ENCODE data around the gene C12orf43.
"Not testable (repeated sequence)": the region's sequence is repeated elsewhere in the genome, so short reads cannot be mapped to it uniquely, and the experiment has no call there.

The C12orf43 gene, protein sequence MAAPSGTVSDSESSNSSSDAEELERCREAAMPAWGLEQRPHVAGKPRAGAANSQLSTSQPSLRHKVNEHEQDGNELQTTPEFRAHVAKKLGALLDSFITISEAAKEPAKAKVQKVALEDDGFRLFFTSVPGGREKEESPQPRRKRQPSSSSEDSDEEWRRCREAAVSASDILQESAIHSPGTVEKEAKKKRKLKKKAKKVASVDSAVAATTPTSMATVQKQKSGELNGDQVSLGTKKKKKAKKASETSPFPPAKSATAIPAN

DNA sequence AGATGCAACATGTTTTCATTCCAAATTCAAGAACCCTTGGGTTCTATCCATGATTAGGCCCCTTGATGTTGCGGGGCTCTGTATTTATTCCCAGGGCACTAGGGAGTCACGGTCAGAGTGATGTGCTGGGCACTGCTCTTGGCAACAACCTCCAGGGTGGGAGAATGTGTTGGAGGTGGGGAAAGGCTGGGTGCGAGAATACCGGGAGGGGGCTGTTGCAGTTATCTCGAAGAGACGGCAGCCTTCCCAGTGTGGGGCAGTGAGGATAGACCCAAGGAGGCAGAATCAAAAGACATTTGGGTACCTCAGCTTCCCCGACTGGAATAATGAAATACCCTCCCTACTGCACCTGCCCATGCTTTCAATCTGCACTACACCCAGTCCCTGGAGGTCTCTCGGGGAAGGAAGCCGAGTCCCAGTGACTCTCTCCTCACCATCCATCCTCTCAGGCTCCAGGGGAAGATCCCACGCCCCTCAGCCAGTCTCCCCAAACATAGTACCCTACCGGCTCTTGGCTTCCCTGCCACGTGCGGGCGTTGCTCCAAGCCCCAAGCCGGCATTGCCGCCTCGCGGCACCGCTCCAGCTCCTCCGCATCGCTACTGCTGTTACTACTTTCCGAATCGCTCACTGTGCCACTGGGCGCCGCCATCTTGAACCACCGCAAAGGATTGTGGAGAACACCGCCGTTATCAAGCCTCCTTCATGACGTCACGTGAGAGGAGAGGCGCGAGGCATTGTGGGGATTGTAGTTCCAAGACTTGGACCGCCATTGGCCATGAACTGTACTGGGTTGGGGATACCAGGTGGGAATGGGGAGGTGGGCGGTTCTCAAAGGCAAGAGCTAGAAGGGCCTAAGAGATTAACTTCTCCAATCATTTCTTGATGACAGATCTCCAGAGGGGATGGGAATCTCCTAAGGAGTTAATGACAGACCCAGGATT is at the start of gene C12orf43:
Gene C12orf43 (minus strand): TSS at position 663 of the 942 bp plus-strand sequence. CDS start 13 bp downstream, at position 650.
- peak; percentile 76 to 87 for DNase-seq (ENCODE audit: low read depth in 2 of 2)

DNA sequence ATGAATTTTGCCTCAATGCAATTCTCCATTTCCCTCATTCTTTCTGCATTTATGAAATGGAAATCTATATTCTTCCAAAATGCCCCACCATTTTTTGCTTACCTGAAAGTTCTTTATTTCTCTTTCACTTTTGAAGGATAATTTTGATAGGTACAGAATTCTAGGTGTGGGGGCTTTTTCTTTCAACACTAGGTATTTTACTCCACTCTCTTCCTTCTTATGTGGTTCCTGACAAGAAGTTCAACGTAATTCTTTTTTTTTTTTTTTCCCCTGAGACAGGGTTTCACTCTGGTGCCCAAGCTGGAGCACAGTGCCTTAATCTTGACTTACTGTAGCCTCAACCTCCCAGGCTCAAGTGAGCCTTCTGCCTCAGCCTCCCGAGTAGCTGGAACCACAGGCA is 49.1 kb upstream of the C12orf43 start:
- DNase-seq (ENCODE audit: low read depth in 2 of 2) = no peak

DNA sequence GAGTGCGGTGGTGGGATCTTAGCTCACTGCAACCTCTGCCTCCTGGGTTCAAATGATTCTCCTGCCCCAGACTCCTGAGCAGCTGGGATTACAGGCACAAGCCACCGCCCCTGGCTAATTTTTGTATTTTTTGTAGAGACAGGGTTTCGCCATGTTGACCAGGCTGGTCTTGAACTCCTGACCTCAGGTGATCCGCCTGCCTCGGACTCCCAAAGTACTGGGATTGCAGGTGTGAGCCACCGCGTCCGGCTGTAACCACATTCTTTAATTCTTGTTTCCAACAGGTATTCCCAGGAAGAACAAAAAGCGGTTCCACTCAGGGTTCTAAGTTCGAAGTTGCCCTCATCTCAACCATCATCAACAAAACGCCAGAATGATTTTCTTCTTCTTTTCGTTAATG is 48.3 kb upstream of the C12orf43 start:
- DNase-seq (ENCODE audit: low read depth in 2 of 2) = not testable (repeated sequence)

DNA sequence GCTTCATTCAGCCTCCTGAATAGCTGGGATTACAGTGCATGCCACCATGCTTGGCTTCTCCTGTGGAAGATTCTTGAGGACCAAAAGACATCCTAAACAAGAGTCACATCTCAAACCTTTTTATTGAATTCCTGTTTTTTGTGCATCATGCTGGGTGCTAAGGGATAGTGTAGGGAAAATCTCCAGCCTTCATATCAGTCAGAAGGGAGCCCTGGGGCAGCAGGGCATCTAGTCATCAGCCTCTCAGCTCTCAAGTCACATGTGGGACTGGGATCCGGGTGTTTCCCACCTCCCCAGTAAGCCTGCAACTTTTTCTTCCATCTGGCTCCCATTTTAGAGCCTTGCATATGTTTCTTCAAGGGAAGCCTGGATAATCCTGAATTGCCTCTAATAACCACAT is 47.8 kb upstream of the C12orf43 start:
- no peak for DNase-seq (ENCODE audit: low read depth in 2 of 2)

DNA sequence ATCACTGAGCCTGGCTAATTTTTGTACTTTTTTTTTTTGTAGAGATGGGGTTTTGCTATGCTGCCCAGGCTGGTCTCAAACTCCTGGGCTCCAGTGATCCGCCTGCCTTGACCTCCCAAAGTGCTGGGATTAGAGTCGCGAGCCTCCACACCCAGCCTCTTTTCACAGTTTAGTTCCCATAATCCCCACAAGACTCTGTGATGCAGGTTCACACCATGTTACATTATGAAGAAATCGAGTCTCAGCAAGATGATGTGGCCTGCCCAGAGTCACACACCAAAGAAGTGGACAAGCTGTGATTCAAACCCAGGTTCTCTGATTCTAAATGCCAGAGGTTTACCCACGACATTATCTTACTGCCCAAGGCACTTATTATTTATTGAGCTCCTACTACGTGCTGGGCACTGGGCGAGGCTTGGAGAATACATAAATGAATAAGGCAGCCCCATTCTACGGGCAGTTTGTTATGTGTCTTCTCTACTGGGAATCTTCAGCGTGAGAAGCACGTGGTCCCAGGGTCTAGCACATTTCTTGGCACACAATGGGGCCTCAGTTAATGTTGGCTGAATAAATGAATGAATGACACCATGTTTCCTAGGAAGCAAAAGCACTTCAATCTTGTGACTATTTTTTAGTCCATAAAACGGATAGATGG is 46.2 kb upstream of the C12orf43 start:
- DNase-seq (ENCODE audit: low read depth in 2 of 2) = no peak

DNA sequence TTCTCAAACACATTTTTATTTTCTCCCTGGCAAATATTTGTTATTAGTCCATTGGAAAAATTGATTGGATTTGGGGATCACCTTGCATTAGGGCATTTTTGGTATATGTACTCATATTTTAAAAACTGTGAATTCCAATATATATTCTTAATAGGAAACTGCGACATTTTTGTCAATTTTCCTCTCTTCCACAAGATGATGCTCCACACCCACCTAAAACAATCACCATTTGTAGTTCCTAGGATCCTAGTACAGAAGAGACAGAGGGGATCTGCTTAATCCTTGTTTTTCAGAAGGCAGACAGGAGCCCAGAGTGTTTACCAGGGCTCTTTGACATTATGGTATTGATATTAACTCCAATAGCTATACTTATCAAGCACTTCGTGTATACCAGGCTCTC is 45.5 kb upstream of the C12orf43 start:
- DNase-seq (ENCODE audit: low read depth in 2 of 2) = no peak

DNA sequence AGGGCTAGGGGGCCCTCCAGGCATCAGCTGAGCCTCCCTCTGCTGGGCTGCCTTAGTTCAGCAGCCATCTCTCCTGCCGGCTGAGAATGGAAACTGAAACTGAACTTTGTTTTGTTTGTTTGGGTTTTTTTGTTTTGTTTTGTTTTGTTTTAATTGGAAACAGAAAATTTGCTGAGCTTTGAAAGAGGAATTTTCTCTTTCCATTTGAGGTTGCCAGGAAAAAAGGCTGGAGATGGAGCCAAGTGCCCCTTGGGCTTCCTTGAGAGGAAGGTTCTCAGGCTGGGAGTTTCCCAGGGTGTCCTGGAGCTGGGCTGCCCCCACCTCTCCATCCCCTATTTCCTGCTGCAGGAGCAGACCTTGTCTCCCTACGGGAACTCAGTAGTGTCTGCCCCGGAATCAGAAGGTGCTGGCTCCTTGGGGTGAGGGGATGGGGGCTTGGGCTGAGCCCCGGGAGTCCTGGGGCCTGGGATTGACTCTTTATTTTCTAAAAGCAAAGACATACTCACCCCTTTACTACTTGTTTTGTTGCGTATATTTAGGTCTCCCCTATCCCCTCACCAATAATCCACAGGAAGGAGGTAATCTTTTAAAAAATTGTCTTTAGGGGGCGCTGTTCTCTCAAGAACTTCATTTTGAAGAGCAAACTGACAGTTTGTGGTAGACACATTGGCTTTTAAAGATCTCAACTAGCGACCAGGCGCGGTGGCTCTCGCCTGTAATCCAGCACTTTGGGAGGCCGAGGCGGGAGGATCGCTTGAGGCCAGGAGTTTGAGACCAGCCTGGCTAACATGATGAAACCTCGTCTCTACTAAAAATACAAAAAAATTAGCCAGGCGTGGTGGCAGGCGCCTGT is 44.1 kb upstream of the C12orf43 start:
- peak; percentile 42 to 43 for DNase-seq (ENCODE audit: low read depth in 2 of 2)

DNA sequence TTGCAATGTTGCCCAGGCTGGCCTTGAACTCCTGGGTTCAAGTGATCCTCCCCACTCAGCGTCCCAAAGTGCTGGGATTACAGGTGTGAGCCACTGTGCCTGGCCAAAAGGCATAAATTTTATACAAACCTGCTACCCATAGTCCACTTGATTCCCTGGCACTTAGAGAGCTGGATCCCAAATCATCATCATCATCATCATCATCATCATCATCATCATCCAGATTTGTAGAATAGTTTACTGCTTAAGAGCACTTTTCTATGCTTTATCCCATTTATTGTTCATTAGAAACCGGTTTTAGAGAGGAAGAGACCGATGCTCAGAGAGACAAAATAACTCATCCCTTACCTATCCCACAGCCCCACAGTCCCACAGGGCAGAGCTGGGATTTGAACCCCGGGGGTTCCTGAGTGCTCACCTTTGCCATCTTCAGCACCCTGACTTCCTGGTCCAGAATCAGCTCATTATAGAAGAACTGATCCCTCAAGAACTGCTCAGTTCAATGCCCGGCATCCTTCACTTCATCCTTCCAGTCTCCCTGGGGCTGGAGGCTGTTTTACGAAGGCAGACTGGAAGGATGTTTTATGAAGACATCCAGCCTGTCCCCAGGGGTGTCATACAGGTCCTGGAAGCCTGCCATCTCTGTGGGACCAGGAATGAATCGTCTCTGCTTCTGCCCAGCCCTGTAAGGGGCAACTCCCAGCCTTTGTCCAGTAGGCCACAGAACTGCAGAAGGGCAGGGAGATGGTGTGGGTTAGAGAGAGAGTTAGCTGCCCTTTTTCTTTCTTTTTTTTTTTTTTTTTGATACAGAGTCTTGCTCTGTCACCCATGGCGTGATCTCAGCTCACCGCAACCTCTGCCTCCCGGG is 43.0 kb upstream of the C12orf43 start:
- no peak for DNase-seq (ENCODE audit: low read depth in 2 of 2)

DNA sequence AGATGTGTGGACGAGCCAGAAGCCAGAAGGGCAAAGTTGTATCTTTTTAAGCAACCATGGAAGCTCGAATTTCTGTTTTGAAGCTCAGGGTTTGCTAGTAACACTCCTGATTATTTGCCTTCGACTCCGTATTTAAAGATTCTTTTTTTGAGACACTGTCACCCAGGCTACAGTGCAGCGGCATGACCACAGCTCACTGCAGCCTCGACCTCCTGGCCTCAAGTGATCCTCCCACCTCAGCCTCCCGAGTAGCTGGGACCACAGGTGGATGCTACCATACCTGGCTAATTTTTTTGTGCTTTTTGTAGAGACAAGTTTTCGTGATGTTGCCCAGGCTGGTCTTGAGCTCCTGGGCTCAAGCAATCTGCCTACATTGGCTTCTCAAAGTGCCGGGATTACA is 41.5 kb upstream of the C12orf43 start:
- no peak for DNase-seq (ENCODE audit: low read depth in 2 of 2)

DNA sequence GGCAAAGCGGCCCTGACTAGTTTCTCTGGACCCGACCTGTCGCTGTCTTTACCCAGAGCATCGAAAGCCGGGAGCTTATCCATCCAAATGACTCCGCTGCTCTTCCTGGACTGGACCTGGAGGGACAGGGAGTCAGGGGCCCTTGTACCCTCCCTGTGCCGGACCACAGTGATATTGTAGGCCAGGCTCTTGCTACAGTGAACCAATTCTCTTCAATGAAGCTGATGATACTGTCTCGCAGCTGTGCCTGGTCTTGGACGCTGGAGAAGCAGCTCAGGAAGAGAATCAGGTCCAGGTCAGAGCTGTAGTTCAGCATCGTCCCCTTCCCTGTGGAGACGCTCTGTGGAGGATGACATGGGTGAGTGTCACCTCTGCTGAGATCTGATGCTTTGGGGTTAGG is 37.4 kb upstream of the C12orf43 start:
- DNase-seq (ENCODE audit: low read depth in 2 of 2) = no peak

DNA sequence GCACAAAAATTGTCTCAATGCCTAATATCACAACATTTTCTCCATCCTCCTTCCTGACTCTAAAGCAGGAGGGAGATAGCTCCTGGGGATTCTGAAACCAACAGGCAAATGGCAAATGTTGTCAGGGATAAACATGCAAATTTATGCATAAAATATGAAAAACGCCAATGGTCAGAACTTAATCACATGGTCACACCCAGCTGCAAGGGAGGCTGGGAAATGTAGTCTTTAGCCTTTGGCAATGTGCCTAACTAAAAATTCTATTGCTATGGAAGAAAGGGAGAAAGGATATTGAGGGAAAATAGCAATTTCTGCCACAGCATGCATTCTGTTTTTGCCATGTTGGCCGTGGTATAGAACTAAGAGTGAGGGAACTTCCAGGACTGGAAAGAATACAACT is 34.4 kb upstream of the C12orf43 start:
- DNase-seq (ENCODE audit: low read depth in 2 of 2) = no peak

DNA sequence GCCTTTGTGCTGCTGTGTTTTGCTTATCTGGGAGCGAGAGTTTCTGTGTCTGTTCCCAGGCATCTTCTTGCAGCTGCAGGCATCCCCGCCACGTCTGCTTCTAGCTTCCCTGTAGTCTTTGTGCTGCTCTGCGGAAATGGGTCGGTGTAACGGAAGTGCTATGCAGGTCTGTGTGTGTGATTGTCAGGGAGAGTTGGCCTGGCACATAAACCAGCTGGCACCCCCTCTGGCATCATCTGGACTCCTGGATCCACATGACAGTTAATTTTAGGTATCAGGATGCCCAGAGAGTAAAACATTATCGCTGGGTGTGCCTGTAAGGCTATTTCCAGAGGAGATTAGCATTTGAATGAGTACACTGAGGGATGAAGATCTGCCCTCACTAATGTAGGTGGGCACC is 32.2 kb upstream of the C12orf43 start:
- DNase-seq (ENCODE audit: low read depth in 2 of 2) = no peak

DNA sequence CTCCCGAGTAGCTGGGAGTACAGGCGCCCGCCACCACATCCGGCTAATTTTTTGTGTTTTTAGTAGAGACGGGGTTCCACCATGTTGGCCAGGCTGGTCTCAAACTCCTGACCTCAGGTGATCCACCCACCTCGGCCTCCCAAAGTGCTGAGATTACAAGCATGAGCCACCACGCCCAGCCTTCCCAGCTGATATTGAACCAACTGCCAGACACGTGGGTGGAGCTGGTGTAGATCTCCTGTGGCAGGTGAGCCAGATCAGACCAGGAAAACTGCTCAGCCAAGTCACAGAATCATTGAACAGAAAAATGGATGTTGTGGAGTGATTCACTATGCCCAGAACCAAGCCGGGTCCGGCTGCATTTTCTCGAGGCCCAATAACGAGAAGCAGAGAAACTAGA is 31.1 kb upstream of the C12orf43 start:
- not testable (repeated sequence) for DNase-seq (ENCODE audit: low read depth in 2 of 2)

DNA sequence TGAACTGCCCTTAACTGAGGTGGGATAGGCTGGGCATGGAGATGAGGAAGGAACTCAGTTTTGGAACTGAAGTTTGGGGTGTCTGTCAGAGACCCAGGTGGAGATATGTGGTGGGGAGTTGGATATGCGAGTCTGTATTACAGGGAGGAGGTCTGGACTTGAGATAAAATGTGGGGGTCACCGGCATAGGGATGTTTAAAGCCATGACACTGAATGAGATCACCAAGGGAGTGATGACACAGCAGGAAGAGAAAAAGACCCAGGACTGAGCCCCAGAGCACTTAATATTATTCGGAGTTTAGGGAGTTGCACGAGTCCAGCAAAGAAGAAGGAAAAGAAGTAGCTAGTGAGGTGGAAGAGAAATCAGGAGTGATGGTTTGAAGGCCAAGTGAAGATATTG is 26.8 kb upstream of the C12orf43 start:
- DNase-seq (ENCODE audit: low read depth in 2 of 2) = no peak

DNA sequence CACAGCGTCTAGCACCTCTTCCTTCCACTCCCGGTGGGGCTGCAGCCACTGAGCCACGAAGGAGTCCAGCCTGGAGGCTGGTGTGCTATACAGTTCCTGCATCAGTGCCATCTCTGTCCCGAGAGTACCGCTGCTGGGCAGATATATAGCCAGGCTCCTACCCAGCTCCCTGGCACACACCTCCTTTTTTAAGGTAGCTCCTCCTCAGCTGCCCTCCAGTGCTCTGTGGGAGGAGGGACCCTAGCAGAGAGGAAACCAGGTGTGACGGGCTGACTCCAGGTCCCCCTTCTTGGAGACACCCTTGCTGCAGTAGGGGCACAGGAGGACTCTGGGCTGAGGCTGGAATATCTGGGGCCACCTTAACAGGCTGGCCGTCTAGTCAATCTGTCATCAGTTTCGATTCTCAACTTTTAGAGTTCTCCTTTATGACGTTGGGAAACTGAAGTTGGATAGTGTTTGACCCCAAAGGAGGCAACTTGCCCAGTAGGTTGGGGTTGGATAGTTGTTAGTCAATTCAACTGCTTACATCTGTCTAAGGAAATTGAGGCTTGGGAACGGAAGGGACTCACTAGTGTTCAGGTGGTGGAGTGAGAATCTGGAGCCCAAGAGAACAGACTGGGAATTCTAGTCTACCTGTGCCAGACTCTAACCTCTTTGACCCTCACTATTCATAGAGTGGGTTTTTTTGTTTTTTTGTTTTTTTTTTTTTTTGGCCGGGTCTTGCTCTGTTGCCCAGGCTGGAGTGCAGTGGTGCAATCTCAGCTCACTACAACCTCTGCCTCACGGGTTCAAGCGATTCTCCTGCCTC is 22.8 kb upstream of the C12orf43 start, which contains the start of gene OASL:
Gene OASL (minus strand): TSS at position 386 of the 808 bp plus-strand sequence. CDS start 275 bp downstream, at position 111.
- DNase-seq (ENCODE audit: low read depth in 2 of 2) = peak; percentile 34 to 39

DNA sequence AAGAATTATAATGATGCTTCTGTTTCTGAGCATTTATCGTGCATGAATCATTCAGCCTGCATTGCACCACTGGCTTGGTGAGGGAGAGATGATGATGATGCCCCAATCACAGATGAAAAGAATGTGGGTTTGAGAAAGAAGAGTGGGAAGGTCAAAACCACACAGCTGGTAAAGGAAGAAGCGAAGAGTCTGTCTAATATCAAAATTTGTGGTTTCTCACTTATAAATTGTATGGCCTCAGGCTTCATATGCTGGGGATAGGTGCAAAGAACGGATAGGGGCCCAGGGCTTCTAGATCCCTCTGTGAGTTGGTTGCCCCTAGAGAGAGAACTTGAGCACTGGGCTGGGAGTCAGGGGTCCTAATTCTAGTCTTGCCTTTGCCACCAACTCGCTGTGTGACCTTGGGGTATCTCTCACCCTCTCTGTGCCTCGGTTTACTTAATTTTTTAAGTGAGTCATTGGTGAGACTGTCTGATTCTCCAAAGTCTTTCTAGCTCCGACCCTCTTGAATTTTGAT is 20.6 kb upstream of the C12orf43 start:
- DNase-seq (ENCODE audit: low read depth in 2 of 2) = no peak

DNA sequence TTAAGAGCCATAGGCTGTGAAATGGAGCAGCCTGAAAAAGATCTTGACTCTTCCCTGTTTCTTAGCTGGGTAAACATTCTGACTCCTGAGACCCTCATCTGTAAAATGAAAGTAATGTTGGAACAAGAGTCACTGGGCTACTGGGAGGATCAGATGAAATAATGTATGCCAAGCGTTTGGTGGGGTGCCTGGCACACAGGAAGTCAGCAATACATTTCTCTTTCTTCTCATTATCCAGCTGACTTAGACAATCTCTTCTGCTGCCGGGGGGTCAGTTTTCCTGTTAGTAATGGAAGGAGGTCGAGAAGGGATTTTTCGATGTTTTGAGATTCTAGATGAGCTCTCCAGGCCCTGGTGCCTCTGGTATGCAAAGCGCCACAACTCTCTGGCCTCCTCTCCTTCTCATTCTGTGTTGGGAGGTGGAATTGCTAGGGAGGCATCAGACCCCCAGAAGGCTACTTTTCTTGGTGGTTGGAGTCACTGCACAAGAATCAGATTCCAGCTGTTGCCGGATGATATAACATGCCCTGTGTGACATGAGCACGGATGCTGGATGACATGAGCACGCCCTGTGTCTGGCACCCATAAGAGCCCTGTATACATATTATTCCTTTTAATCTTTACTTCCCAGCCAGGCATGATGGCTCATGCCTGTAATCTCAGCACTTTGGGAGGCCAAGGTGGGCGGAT is 18.5 kb upstream of the C12orf43 start:
- DNase-seq (ENCODE audit: low read depth in 2 of 2) = no peak

DNA sequence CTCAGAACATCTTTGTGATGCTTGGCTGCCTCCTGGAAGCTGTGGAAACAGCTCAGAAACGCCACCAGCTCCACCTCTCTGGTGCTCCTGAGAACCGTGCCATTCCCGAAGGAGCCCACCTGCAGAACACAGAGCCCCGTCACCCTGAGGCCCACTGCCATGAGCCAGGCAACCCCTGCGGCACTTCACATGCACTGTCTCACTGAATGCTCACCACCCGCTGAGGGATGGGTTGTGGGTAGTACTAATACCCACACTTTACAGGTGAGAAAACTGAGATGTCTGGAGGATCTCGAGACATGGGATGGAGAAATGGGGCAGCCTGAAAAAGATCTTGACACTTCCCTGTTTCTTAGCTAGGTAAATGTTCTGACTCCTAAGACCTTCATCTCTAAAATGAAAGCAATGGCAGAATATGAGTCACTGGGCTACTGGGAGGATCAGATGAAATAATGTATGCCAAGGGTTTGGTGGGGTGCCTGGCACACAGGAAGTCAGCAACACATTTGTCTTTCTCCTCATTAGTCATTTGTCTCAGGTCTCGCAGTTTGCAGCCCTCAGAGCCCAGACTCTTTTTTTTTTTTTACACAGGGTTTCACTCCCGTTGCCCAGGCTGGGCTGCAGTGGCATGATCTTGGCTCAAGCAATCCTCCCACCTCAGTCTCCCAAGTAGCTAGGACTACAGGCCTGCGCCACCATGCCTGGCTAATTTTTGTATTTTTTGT is 17.5 kb upstream of the C12orf43 start:
- peak; percentile 37 to 49 for DNase-seq (ENCODE audit: low read depth in 2 of 2)
